ENCODE measurements around the gene RFX5.
"Not testable (repeated sequence)": the region's sequence is repeated elsewhere in the genome, so short reads cannot be mapped to it uniquely, and the experiment has no call there.

RFX5 gene

DNA sequence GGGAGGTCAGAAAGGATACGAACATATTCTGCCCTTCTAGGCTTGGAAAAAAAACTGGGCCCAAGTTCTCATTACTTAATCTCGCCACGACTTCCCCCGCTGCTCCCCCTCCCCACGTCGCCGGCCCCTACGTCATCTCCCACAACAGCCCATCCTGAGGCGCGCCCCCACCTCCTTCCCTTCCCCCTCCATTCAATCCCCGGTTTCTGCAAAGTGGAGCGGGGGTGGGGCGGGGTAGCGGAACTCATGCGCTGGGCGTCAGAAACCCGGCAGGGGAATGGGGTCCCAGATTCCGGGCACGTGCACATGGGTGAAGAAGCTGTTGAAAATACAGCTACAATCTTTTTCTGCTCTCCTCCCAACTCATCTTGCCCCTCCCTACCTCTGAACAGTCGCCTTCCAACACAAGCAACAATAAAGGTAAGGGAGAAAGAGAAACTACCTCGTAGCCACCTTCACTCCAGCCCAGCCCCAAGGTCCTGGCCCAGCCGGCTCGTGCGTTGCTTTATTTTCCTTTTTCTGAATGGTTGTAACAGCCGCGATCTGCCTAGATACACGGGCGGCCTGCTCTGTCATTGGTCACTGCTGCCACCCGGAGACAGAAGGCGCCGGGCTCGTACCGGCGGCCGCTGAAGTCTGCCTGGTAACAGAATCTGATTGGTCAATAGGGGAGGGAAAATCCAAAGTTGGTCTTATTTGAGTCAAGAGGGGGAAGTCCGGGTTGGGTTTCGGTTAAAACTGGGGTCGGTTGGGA is at the start of gene RFX5:
TSS of gene RFX5 (minus strand) at position 484 of the 754 bp plus-strand sequence. CDS start 932 bp downstream, outside the sequence.
- peak; percentile 91 for DNase-seq

- DNase-seq: not testable (repeated sequence)
These were observed 49.2 kb upstream of the RFX5 start for GRCh38 chr1:151396265-151396664.

- no peak for DNase-seq
These were observed 46.5 kb upstream of the RFX5 start for GRCh38 chr1:151393583-151393982.

- no peak for DNase-seq
These were observed 44.1 kb upstream of the RFX5 start for GRCh38 chr1:151391079-151391563.

DNA sequence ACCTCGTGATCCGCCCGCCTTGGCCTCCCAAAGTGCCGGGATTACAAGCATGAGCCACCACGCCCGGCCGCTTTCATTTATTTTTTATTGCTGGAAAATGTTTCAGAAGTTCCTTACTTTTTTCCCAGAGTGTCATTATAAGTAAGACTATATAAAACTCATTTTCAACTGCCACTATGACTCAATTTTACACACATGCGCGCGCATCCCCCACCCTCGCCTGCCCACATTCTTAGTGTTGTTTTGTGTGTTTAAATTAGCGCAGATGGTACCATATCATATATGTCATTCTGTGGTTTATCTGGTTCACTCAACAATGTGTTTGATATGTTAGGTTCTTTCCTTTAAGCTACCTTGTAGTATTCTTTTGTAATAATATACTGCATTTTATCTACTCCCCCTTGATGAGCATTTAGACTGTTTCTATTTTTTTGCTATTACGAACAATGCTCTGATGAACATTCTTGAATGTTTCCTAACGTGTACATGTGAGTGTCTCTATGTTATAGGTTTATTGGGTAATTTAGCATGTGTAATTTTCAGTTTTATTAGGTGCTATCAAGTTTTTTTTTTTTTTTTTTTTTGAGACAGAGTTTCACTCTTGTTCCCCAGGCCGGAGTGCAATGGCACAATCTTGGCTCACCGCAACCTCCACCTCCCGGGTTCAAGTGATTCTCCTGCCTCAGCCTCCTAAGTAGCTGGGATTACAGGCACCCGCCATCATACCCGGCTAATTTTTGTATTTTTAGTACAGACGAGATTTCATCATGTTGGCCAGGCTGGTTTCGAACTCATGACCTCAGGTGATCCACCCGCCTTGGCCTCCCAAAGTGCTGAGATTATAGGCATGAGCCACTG is 43.4 kb upstream of the RFX5 start:
- not testable (repeated sequence) for DNase-seq

DNA sequence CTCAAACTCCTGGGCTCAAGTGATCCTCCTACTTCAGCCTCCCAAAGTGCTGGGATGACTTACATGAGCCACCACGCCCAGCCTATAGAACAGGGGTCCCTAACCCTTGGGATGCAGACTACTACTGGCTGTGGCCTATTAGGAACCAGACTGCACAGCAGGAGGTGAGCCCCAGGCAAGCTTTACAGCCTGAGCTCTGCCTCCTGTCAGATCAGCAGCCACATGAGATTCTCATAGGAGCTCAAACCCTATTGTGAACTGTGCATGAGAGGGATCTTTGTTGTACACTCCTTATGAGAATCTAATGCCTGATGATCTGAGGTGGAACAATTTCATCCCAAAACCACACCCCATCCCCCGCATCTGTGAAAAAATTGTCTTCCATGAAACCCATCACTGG is 39.0 kb upstream of the RFX5 start:
- no peak for DNase-seq

DNA sequence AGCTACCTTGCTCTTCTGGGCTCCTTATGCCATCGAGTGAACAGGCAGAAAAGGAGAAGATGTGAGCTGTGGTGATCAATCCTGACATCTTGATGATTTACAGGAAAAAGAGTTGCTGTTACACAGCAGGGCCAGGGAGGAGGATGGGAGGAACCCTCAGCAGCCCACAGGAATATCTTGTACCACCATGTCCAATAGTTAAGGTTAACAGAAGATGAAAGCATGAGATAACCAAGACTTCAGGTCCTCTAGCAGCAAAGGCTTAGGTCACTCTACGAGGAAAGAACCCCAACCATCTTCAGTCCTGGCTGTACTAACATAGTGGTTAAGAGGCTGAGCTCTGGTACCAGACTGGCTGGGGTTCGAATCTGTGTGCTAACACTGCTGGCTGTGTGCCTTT is 37.5 kb upstream of the RFX5 start:
- no peak for DNase-seq

- no peak for DNase-seq
These were observed 30.3 kb upstream of the RFX5 start for GRCh38 chr1:151377150-151377884.

DNA sequence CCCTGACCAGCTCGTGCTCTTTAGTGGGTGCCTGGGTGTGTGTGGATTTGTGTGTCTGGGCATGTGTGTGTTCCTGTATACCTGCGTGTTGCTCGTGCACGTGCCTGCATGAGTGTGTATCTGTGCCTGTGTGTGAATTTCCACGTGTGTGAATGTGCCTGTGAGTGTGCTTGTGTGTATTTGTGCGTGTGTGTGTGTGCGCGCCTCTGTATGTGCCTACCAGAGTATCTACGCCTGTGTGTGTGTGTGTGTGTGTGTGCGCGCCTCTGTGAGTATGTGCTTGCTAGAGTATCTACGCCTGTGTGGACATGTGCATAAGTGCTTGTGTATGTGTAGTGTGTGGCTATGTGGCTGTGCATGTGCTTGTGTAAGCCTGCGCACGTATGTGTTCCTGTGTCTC is 26.1 kb upstream of the RFX5 start:
- no peak for DNase-seq

DNA sequence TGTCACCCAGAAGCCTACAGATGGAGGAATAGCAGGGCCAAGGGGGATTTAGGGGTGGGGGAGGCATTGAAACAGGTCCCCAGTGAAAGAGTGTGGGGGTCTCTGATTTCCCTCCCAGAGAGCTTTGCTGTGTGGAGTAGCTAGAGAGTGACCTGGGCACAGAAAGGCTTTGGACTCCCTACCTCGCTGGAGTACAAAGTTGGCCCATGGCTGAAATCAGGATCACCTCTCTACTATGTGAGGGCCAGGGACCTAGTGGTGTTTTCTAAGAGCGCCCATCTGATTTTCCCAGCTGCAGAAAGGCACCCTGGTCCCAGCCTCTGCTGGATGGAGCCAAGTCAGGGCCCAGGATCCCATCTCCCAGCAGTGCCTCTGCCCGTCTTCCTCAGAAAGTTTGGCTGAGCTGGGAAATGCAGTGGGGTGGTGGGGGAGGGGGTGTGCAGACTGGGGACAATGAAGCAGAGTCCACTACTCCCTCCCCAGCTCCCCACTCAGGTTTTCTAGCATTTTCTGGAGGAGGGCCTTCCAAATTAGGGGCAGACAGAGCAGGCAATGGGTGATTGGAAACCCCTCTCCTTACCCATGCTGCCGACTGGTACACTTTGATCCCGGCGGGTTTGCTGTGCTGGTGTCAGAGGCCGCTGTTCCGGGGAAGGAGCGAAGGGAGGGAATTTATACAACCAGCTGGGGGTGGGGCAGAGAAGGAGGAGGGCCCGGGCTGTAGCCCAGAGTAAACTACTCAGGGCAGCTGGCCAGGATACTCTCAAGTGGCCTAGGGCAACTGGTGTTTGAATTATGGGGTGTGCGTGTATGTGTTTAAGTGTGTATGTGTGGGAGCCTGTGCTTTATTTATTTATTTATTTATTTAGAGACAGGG is 25.2 kb upstream of the RFX5 start, which contains the start of gene SELENBP1:
TSS of gene SELENBP1 (minus strand) at position 648 of the 877 bp plus-strand sequence. CDS start at position 584, 64 bp downstream.
- no peak for DNase-seq

- DNase-seq: no peak
These were observed 24.5 kb upstream of the RFX5 start for GRCh38 chr1:151371370-151372057.

GRCh38 chr1:151370211-151370911 is 23.3 kb upstream of the RFX5 start:
- no peak for DNase-seq

DNA sequence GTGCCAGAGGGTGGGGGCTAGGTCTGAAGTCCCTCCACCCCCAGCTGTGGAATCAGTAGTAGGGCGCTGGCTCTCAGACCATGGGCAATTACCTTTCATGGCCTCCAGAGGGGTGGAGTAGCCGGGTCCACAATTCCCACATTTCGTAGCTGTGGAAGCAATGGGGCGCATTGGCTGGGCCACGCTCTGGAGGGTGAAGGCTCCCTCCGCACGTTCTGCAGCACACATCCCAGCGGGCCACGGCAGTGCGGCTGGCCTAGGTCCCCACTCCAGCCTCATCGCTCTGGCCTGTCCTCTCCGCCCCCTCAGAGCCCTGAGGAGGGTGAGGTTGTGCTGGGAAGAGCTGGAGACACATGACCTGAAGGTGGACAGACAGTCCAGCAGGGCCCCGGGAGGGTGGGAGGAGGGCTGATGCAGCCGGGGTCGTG is 22.6 kb upstream of the RFX5 start:
- DNase-seq: no peak

- DNase-seq: no peak
These were observed 22.2 kb upstream of the RFX5 start for GRCh38 chr1:151369302-151369610.

DNA sequence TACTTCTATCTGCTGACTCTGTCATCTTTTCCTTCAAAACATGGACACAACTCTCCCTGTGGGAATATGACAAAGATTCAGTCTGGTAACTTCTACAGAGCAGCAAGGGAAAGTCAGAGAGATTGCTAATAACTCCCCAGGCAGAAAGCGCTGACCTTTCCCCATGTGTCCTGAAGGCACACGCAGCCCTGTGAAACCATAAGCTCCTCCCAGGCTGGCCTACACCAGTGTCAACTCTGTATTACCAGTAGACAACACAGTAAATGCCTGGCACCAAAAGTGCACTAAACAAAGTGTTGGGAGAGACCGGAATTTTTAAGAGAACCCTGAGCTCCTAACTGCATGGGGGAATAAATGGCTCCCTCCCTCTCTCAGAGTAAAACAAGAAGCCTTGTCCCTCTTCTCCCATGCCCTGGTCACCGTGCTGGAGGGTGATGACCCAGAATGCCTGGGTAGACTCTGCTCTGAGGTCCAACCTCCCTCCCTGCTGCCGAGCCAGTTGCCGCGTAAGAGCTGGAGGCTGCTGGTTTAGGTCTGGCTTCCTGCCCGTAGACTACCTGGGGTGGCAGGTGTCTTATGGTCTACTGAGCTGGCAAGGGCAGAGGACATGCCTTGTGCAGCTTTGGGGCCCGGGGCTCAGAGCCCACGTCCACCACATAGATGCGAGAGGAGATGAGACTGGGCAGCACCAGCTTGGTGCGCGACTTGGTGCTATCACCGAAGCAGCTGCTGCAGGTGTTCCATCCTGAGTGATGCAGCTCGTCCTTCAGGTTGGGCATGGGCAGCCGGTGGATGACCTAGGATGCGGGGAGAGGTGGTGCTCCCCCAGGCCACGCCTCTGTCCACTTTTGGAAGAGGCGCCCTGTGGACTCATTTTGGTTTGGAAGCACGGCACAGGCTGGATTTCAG is 21.6 kb upstream of the RFX5 start:
- no peak for DNase-seq

- no peak for DNase-seq
These were observed 20.8 kb upstream of the RFX5 start for GRCh38 chr1:151367658-151368392.

DNA sequence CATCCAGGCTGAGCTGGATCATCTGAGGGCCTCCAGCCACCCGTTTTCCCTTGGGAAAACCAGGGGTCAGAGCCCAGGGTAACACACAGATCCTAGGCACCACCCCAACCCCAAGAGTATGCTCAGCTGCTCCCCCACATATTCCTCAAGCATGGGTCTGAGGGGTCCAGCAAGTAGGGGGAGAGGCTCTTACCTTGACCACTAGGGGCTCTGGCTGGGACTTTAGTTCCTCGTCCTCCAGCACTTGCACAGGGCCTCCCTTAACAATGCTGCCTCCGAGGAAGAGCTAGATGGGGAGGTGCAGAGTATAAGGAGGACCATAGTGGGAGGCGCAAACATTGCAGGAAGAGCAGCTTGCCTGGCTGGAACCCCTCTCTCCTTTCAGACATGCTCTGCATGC is 17.9 kb upstream of the RFX5 start:
- DNase-seq: no peak

GRCh38 chr1:151362308-151363155 is 15.5 kb upstream of the RFX5 start:
- no peak for DNase-seq

Measured in activated CD4-positive, alpha-beta T cell treated with anti-CD3 and anti-CD28 coated beads, Interleukin-2, amount 50 U/mL, for 1 hour (primary cell).